Tibial nerve (tissue), 4 donors: ENCODE data around the gene BCL2L15.

Source experiments
- CTCF ChIP-seq, 5 experiments: fragments of 200-600 bp in 3 of 5; fragments of 450-650 bp in 2 of 5; sonication (generic) in 3 of 5; IDR thresholded peaks; one replicate each; pipeline ENCODE4 v1.5.1; 2016 to 2019; ENCODE audit warnings: antibody characterized with exemption in 5 of 5, mild to moderate bottlenecking in 3 of 5, moderate library complexity in 2 of 5
- EP300 ChIP-seq, 2 donors: sonication (generic); formaldehyde crosslinking; IDR thresholded peaks; one replicate each; pipeline ENCODE4 v1.6.1; 2017; ENCODE audit warnings: antibody characterized with exemption in 2 of 2, mild to moderate bottlenecking in 1 of 2

GRCh38 chr1:113858418-113858817 is 29.0 kb downstream of the BCL2L15 start:
- TF ChIP-seq CTCF (IDR thresholded peaks at IDR 0.05), result no peak
- TF ChIP-seq EP300 (IDR thresholded peaks at IDR 0.05), result no peak
